Measurements from ENCODE around the gene CFHR1.
"Not testable (repeated sequence)": the region's sequence is repeated elsewhere in the genome, so short reads cannot be mapped to it uniquely, and the experiment has no call there.

The CFHR1 gene

GRCh38 chr1:196774603-196775002 lies 44.9 kb upstream of the CFHR1 start, which contains the start of gene CFHR3:
Gene CFHR3 (plus strand): TSS chr1:196774840. CDS start chr1:196774887, 47 bp downstream.
- Histone ChIP-seq H3K9me3 (replicated peaks; ENCODE audit: insufficient read depth, low read length) (no peaks in the 10 kb centered on the region), H3K79me2 (ENCODE audit: low read length) (no peaks in the 10 kb centered on the region), H3K27me3 (replicated peaks; ENCODE audit: insufficient read depth, low read length) (no peaks in the 10 kb centered on the region), H3K9ac (ENCODE audit: low read length) (no peak within 1 kb of the TSS), H4K20me1 (ENCODE audit: insufficient read depth, low read length) (no peaks in the 10 kb centered on the region), H3F3A (ENCODE audit: insufficient read depth, low read length) (no peaks in the 10 kb centered on the region), H3K27ac (ENCODE audit: low read length) (no peak within 1 kb of the TSS), H3K36me3 (replicated peaks; ENCODE audit: insufficient read depth, low read length) (no peaks in the 10 kb centered on the region), H3K4me1 (ENCODE audit: low read length) (no peaks in the 10 kb centered on the region), H2AFZ (ENCODE audit: low read length) (no peak within 1 kb of the TSS), H3K4me2 (ENCODE audit: low read depth, low read length) (no peak within 1 kb of the TSS), H3K4me3 (ENCODE audit: low read length) (no peak within 1 kb of the TSS), H3K9me2 (replicated peaks; ENCODE audit: insufficient read depth, low read length) (no peaks in the 10 kb centered on the region)
- TF ChIP-seq EZH2phosphoT487 (IDR thresholded peaks at IDR 0.05; ENCODE audit: low read length), result no peak
- no peak for TF ChIP-seq CTCF (IDR thresholded peaks at IDR 0.05; ENCODE audit: low read length)
- no peak for TF ChIP-seq EZH2 (optimal IDR thresholded peaks at IDR 0.05; ENCODE audit: low read depth, low read length)
- no peak for DNase-seq

GRCh38 chr1:196777603-196778002 lies 41.9 kb upstream of the CFHR1 start:
- H3K4me3 ChIP-seq (ENCODE audit: low read length), result no peak overlapping the region

DNA sequence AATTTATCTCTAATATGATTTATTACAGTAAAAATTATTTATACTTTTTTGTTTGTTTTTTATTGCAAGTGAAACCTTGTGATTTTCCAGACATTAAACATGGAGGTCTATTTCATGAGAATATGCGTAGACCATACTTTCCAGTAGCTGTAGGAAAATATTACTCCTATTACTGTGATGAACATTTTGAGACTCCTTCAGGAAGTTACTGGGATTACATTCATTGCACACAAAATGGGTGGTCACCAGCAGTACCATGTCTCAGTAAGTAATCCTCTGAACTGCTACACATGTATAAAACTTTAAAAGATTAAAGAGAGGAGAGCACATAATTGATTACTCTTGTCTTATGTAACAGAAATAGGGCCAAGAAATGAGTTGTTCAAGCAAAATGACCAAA lies 40.4 kb upstream of the CFHR1 start:
- H3K27me3 ChIP-seq (replicated peaks; ENCODE audit: insufficient read depth, low read length), result no peaks in the 10 kb centered on the region
- no peaks in the 10 kb centered on the region for H3K9me3 ChIP-seq (replicated peaks; ENCODE audit: insufficient read depth, low read length)
- no peaks in the 10 kb centered on the region for H3K4me1 ChIP-seq (ENCODE audit: low read length)
- no peak overlapping the region for H3K9ac ChIP-seq (ENCODE audit: low read length)
- no peaks in the 10 kb centered on the region for H3K79me2 ChIP-seq (ENCODE audit: low read length)
- no peaks in the 10 kb centered on the region for H3K36me3 ChIP-seq (replicated peaks; ENCODE audit: insufficient read depth, low read length)
- H4K20me1 ChIP-seq (ENCODE audit: insufficient read depth, low read length), result no peaks in the 10 kb centered on the region
- H3F3A ChIP-seq (ENCODE audit: insufficient read depth, low read length), result no peaks in the 10 kb centered on the region
- no peak overlapping the region for H2AFZ ChIP-seq (ENCODE audit: low read length)
- H3K4me3 ChIP-seq (ENCODE audit: low read length), result no peak overlapping the region
- H3K9me2 ChIP-seq (replicated peaks; ENCODE audit: insufficient read depth, low read length), result no peaks in the 10 kb centered on the region
- H3K27ac ChIP-seq (ENCODE audit: low read length), result no peak overlapping the region
- no peak overlapping the region for H3K4me2 ChIP-seq (ENCODE audit: low read depth, low read length)
- DNase-seq, result no peak
- TF ChIP-seq EZH2phosphoT487 (IDR thresholded peaks at IDR 0.05; ENCODE audit: low read length) (no peak), EZH2 (optimal IDR thresholded peaks at IDR 0.05; ENCODE audit: low read depth, low read length) (no peak), CTCF (IDR thresholded peaks at IDR 0.05; ENCODE audit: low read length) (no peak)

More at GRCh38 chr1:196777603-196778002, 41.9 kb upstream of the CFHR1 start:
- Histone ChIP-seq H3K27ac (ENCODE audit: low read length) (no peak overlapping the region), H4K20me1 (ENCODE audit: insufficient read depth, low read length) (no peaks in the 10 kb centered on the region), H3K4me2 (ENCODE audit: low read depth, low read length) (no peak overlapping the region), H3K9ac (ENCODE audit: low read length) (no peak overlapping the region), H3K9me2 (replicated peaks; ENCODE audit: insufficient read depth, low read length) (no peaks in the 10 kb centered on the region), H3K36me3 (replicated peaks; ENCODE audit: insufficient read depth, low read length) (no peaks in the 10 kb centered on the region), H3F3A (ENCODE audit: insufficient read depth, low read length) (no peaks in the 10 kb centered on the region), H3K79me2 (ENCODE audit: low read length) (no peaks in the 10 kb centered on the region), H2AFZ (ENCODE audit: low read length) (no peak overlapping the region), H3K9me3 (replicated peaks; ENCODE audit: insufficient read depth, low read length) (no peaks in the 10 kb centered on the region), H3K27me3 (replicated peaks; ENCODE audit: insufficient read depth, low read length) (no peaks in the 10 kb centered on the region), H3K4me1 (ENCODE audit: low read length) (no peaks in the 10 kb centered on the region)
- no peak for TF ChIP-seq CTCF (IDR thresholded peaks at IDR 0.05; ENCODE audit: low read length)
- TF ChIP-seq EZH2 (optimal IDR thresholded peaks at IDR 0.05; ENCODE audit: low read depth, low read length), result no peak
- TF ChIP-seq EZH2phosphoT487 (IDR thresholded peaks at IDR 0.05; ENCODE audit: low read length), result no peak
- no peak for DNase-seq

DNA sequence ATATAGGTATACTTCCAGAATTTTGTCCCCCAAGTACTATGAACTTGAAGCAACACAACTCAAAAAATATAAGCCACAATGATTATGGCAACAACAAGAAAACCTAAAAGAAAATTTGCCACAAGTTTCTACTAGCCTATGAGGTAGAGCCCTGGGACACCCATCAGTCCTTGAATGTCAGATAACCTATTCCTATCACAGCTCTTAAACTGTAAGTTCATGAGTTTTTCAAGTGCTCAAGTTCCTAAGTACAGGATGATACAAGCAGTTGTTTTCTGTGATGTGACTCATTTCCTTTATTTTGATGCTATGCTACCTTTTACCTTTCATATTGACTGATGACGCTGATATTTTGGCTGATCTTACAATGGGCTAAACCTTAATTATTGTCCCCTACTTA lies 28.3 kb upstream of the CFHR1 start:
- DNase-seq; H3K79me2 ChIP-seq (ENCODE audit: low read length); H4K20me1 ChIP-seq (ENCODE audit: insufficient read depth, low read length); H3K4me2 ChIP-seq (ENCODE audit: low read depth, low read length); H3K9me3 ChIP-seq (replicated peaks; ENCODE audit: insufficient read depth, low read length); H3K9ac ChIP-seq (ENCODE audit: low read length); H3K36me3 ChIP-seq (replicated peaks; ENCODE audit: insufficient read depth, low read length); H2AFZ ChIP-seq (ENCODE audit: low read length); H3F3A ChIP-seq (ENCODE audit: insufficient read depth, low read length); H3K27me3 ChIP-seq (replicated peaks; ENCODE audit: insufficient read depth, low read length); H3K4me1 ChIP-seq (ENCODE audit: low read length); H3K27ac ChIP-seq (ENCODE audit: low read length); H3K4me3 ChIP-seq (ENCODE audit: low read length); H3K9me2 ChIP-seq (replicated peaks; ENCODE audit: insufficient read depth, low read length): not testable (repeated sequence)

DNA sequence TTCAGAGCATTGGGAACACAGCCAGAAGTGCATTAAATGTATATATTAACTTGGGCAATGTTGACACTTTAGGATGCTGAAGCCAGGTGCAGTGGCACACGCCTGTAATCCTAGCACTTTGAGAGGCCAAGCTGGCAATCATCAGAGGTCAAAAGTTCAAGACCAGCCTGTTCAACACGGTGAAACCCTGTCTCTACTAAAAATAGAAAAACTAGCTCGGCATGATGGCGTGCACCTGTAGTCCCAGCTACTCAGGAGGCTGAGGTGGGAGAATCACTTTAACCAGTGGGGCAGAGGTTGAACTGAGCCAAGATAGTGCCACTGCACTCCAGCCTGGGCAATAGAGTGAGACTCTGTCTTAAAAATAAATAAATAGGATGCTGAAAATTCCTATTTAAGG lies 25.4 kb upstream of the CFHR1 start:
- not testable (repeated sequence) for H3K27me3 ChIP-seq (replicated peaks; ENCODE audit: insufficient read depth, low read length); H3K9ac ChIP-seq (ENCODE audit: low read length); H3K9me3 ChIP-seq (replicated peaks; ENCODE audit: insufficient read depth, low read length); H3K4me3 ChIP-seq (ENCODE audit: low read length); H3K4me1 ChIP-seq (ENCODE audit: low read length); H3K4me2 ChIP-seq (ENCODE audit: low read depth, low read length); H3K9me2 ChIP-seq (replicated peaks; ENCODE audit: insufficient read depth, low read length); DNase-seq; H3K27ac ChIP-seq (ENCODE audit: low read length); H3K79me2 ChIP-seq (ENCODE audit: low read length); H3K36me3 ChIP-seq (replicated peaks; ENCODE audit: insufficient read depth, low read length); H2AFZ ChIP-seq (ENCODE audit: low read length); H3F3A ChIP-seq (ENCODE audit: insufficient read depth, low read length); H4K20me1 ChIP-seq (ENCODE audit: insufficient read depth, low read length)

Data from MM.1S (cell line).